GM21825 (cell line): ENCODE measurements around the gene MYH3.

Source experiments
- ATAC-seq: cut with Tn5 transposase; IDR thresholded peaks from one replicate; pipeline ENCODE4 v1.9.1; 2021; ENCODE audit warnings: mild to moderate bottlenecking, moderate library complexity; ENCODE audit not compliant: unreplicated experiment

The MYH3 gene

DNA sequence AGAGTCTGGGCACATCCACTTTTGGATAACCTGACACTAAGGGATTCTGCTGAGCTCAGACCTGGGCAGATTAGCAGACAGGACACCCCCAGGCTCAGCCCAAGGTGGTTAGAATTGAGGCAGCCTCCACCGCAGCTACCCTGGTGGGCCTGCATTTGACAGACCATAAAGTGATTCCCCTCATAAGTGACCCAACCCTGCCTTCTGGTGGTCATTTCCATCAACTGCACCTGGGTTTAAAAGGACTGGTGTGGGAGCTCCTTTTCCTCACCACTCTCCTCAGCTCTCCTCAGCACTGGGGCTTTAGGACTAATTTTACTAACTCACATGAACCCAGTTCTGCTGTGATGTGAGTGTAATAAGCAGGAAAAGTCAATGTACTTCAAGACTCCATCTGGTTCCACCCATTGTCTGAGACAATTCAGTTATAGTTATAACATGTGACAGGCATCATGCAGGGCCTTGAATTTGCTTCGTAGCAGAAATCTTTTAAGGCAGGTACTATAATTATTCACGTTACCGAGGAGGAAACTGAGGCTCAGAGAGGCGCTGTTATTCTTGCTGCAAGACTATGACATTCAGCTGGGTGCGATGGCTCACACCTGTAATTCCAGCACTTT lies 42.5 kb downstream of the MYH3 start:
- ATAC-seq = peak; percentile 44

- no peak for ATAC-seq
Measured at GRCh38 chr17:10613775-10614513, 43.2 kb downstream of the MYH3 start.

DNA sequence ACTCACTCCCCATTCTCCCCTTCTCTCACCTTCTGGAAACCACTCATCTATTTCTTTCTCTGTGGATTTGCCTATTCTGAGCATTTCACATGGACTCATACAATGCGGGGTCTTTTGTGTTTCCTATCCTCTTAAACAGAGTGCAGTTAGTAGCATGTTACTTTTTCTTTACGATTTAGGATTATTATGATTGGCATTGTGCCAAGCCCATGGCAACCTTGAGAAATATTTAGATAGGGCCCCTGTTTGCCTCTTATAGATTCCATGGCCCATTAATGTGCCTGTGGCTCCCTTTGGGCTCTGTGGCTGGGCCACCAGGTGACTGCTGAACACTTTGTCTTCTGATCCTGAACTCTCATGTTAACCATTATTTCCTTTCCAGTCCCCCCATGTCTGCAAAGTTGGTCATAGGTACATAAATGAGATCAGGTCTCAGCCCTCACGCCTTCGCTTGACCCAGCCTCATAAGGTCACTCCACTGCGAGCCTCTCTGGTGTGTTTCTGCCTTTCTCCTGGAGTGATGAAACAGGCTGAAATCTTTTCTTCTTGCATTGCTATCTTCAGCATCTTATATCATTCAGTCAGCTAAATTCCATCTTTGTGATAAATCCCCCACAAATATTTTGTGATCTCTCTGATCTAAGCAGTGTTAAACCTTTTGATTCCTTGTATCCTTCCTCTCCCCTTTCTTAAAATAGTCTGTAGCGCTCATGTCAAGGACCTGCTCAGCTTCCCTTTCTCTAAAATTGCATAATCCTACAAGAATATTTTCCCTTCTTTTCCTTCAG lies 44.0 kb downstream of the MYH3 start:
- no peak for ATAC-seq

DNA sequence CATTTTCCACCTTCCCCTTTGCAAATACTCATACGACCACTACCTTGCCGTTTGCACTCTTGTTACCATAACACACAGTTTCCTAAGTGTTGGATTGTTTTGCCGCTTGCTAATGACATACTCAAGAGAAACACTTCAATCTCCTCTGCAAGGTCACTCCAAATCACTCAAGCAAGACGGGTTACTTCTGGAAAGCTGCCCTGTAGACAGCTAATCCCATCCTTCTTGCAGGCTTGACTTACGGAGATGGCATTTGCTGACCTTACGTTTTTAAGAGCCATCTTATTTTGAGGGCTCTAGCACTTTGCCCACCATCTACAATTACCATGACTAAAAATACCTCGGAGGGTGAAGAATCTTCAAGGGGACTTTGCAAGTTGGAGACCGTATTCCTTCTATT lies 46.2 kb downstream of the MYH3 start:
- ATAC-seq = no peak

- ATAC-seq = no peak
Measured at GRCh38 chr17:10608244-10608643, 48.9 kb downstream of the MYH3 start.

- ATAC-seq = no peak
Measured at GRCh38 chr17:10606110-10606509, 51.0 kb downstream of the MYH3 start.

- ATAC-seq = no peak
Measured at GRCh38 chr17:10605221-10605783, 51.8 kb downstream of the MYH3 start.

- ATAC-seq = no peak
Measured at GRCh38 chr17:10604521-10604920, 52.6 kb downstream of the MYH3 start.

GRCh38 chr17:10603931-10604330 lies 53.2 kb downstream of the MYH3 start:
- ATAC-seq = no peak

DNA sequence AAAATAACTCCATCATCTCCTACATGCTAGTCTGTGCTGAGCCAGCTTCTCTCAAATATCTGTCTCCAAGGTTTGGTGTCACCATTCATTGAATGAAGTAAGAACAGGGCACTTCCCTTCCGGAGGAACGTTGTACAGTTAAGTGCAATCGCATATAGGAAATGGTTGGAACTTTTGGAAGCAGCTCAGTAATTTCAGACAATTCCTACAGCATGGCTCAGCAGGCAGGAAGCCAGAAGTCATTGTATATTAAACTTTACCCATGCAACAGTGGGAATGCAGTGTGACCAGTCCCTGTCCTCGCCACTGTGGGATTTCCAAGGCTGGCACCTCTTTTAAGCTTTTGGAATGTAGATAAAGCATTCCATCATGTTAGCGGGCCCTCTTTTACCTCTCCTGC lies 56.5 kb downstream of the MYH3 start:
- no peak for ATAC-seq

DNA sequence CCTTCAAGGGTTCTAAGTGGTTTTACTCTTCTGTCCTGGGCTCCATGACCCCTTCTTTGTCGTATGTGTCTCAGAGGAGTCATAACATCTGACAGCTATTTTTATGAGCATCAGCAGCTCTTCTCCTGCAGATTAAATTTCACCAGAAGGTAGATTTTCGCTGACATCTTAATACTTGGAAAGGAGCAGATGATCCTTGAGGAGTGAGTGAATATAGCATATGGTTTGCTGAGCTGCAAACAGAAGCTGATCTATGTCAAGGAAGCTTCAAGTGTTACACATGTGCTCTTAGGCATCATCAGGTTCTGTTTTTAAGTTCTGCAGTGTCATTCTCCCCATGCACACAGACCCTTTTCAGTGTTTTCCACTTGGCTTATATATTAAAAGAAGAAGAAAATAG lies 58.5 kb downstream of the MYH3 start:
- ATAC-seq = no peak

DNA sequence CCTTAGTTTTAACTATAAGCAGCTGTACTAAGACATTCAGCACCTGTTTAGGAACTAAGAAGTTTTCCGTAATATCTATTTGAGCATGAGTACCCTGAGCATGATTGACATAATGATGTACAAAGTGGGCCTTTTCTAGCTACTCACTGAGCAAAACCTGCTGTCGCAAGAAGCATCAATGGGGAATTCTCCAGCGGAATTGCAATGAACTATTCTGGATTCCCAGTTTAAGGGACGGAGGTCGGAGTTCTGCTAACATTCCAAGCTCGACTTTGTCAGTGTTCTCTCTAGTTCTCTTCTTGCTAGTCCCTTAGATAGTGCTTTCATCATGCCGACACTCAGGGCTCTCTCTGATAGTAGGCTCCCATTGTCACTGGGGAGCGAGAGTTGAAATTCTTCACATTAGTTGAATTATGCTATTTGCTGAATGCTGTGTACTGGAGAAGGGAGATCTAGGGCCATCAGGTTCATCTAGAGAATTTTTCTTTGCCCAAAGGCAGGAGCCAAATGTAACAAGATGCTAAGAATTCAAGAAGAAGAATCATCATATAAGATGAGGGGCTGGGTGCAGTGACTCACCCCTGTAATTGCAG lies 67.5 kb downstream of the MYH3 start:
- ATAC-seq = no peak

GRCh38 chr17:10585529-10585928 lies 71.6 kb downstream of the MYH3 start:
- ATAC-seq = no peak

GRCh38 chr17:10583834-10584233 lies 73.3 kb downstream of the MYH3 start:
- no peak for ATAC-seq

- peak; percentile 61 for ATAC-seq
Measured at GRCh38 chr17:10579270-10579669, 77.8 kb downstream of the MYH3 start.
